Transverse colon (tissue), 4 donors: ENCODE measurements around the gene MAST2. TPM values are rescaled to one million over a fixed set of nuclear protein-coding genes. Genes with fewer than 3 reads are reported as not detected.
"Not testable (repeated sequence)": the region's sequence is repeated elsewhere in the genome, so short reads cannot be mapped to it uniquely, and the experiment has no call there.

ENCODE experiments used
- DNase-seq: peaks from one replicate; pipeline ENCODE4 v3.0.0-alpha.2; 2019
- H3K27ac ChIP-seq, 4 donors: fragments of 200-600 bp; sonication (generic); 2 replicates each; pipeline ENCODE4 v1.5.1; 2016 to 2018; ENCODE audit warnings: inconsistent platforms in 4 of 4
- H3K27me3 ChIP-seq: fragments of 200-600 bp; sonication (generic); 2 replicates; pipeline ENCODE4 v1.5.1; 2017; ENCODE audit warnings: inconsistent platforms
- H3K36me3 ChIP-seq, 4 donors: fragments of 200-600 bp; sonication (generic); 2 replicates each; pipeline ENCODE4 v1.5.1; 2017 to 2019; ENCODE audit warnings: inconsistent platforms in 4 of 4
- H3K4me1 ChIP-seq, 4 donors: fragments of 200-600 bp; sonication (generic); 2 replicates each; pipeline ENCODE4 v1.5.1; 2017 to 2020; ENCODE audit warnings: inconsistent platforms in 4 of 4
- H3K4me3 ChIP-seq, 4 donors: fragments of 200-600 bp; sonication (generic); 1 replicate in 1 of 4; 2 replicates in 3 of 4; pipeline versions ENCODE4 v1.5.1 to v1.6.1; 2017 to 2019; ENCODE audit warnings: inconsistent platforms in 4 of 4
- H3K9me3 ChIP-seq, 2 donors: fragments of 200-600 bp; sonication (generic); 2 replicates each; pipeline ENCODE4 v1.5.1; 2017 to 2019; ENCODE audit warnings: inconsistent platforms in 2 of 2
- CTCF ChIP-seq, 5 experiments: fragments of 200-600 bp in 3 of 5; fragments of 450-650 bp in 2 of 5; sonication (generic) in 3 of 5; IDR thresholded peaks; 1 replicate in 2 of 5; 2 replicates in 3 of 5; pipeline ENCODE4 v1.5.1; 2016 to 2017; ENCODE audit warnings: antibody characterized with exemption in 5 of 5, inconsistent platforms in 3 of 5, mild to moderate bottlenecking in 2 of 5, moderate library complexity in 1 of 5
- EP300 ChIP-seq: sonication (generic); formaldehyde crosslinking; IDR thresholded peaks from one replicate; pipeline ENCODE4 v1.6.1; 2017; ENCODE audit warnings: antibody characterized with exemption, low read depth
- POLR2A ChIP-seq: fragments of 450-650 bp; IDR thresholded peaks from one replicate; pipeline ENCODE4 v1.6.1; 2016; ENCODE audit warnings: antibody characterized with exemption, mild to moderate bottlenecking, moderate library complexity
- POLR2AphosphoS5 ChIP-seq, 3 donors: sonication (generic); formaldehyde crosslinking; IDR thresholded peaks; one replicate each; pipeline ENCODE4 v1.6.1; 2016; ENCODE audit warnings: antibody characterized with exemption in 3 of 3
- WGBS, 2 donors: methylation state at CpG; one replicate each; pipeline ENCODE4 v1.1.5; 2018; ENCODE audit warnings: low coverage in 1 of 2; 5-methylcytosine and 5-hydroxymethylcytosine counted together
- in situ Hi-C, 4 donors: fragments of 200-750 bp; cut with MboI; loops; one replicate each; pipeline versions ENCODE4 v1.15.0 to v1.15.1; 2017; ENCODE audit warnings: low sequenced_read_pairs in 3 of 4, low pct_ligation_motif_present in 1 of 4, low pct_unique_long_range_greater_than_20kb in 1 of 4
- intact Hi-C: fragments of 100-400 bp; cut with DNase I; formaldehyde crosslinking; loops from one replicate; pipeline ENCODE4 v1.15.1; 2023; ENCODE audit warnings: low total_unique reads
- total RNA-seq, 4 donors: library from RNA; depleted of rRNA; stranded (reverse); fragments of >200 nt; gene quantifications; one replicate each; pipeline ENCODE4 v1.1.0, GENCODE V29; 2016

MAST2 gene
- total RNA-seq, 4 donors from 2014 or later: 160 to 313 (median 161) TPM

GRCh38 chr1:45867697-45868348 lies 64.4 kb downstream of the MAST2 start:
- no peak for DNase-seq
- peaks cover 9 to 24% (median 10%) of the 10 kb centered on the region in 4 donors for H3K4me1 ChIP-seq
- TF ChIP-seq CTCF (IDR thresholded peaks at IDR 0.05) (no peak), EP300 (no peak), POLR2A (no peak), POLR2AphosphoS5 (IDR thresholded peaks at IDR 0.05) (no peak)
- H3K36me3 ChIP-seq: no peaks in the 10 kb centered on the region
- intact Hi-C loops: no loop called here
- H3K4me3 ChIP-seq: no peak overlapping the region
- in situ Hi-C loops: no loop called here
- 90 to 95% methylated on average over 2 of the region's 2 CpGs for WGBS, 2 donors
- H3K27ac ChIP-seq: no peak overlapping the region
- H3K9me3 ChIP-seq: no peaks in the 10 kb centered on the region
- H3K27me3 ChIP-seq: no peaks in the 10 kb centered on the region

GRCh38 chr1:45868861-45869260 lies 65.4 kb downstream of the MAST2 start:
- H3K9me3 ChIP-seq: no peaks in the 10 kb centered on the region
- no peak for DNase-seq
- no peaks in the 10 kb centered on the region for H3K27me3 ChIP-seq
- no peak overlapping the region for H3K27ac ChIP-seq
- TF ChIP-seq CTCF (IDR thresholded peaks at IDR 0.05) (no peak), EP300 (no peak)
- no peaks in the 10 kb centered on the region for H3K36me3 ChIP-seq
- no peak overlapping the region for H3K4me3 ChIP-seq
- intact Hi-C loops: no loop called here
- in situ Hi-C loops: no loop called here
- H3K4me1 ChIP-seq: peaks cover 0 to 13% (median 1%) of the 10 kb centered on the region in 4 donors

GRCh38 chr1:45870500-45870899 lies 67.1 kb downstream of the MAST2 start:
- Histone ChIP-seq H3K4me3 (no peak overlapping the region), H3K9me3 (no peaks in the 10 kb centered on the region), H3K27me3 (no peaks in the 10 kb centered on the region), H3K27ac (no peak overlapping the region), H3K4me1 (peaks cover 0 to 5% (median 0%) of the 10 kb centered on the region in 4 donors), H3K36me3 (no peaks in the 10 kb centered on the region)
- no peak for DNase-seq
- WGBS, 2 donors: 95 to 96% methylated on average over 5 to 6 of the region's 6 CpGs
- in situ Hi-C loops (no loop called here), intact Hi-C loops (no loop called here)
- TF ChIP-seq EP300 (no peak), POLR2A (no peak), CTCF (IDR thresholded peaks at IDR 0.05) (no peak), POLR2AphosphoS5 (IDR thresholded peaks at IDR 0.05) (no peak)

- in situ Hi-C loops, H3K36me3 ChIP-seq, H3K27me3 ChIP-seq, DNase-seq, H3K9me3 ChIP-seq, H3K4me1 ChIP-seq, H3K27ac ChIP-seq, H3K4me3 ChIP-seq, intact Hi-C loops: not testable (repeated sequence)
- 85 to 88% methylated on average over 12 to 14 of the region's 14 CpGs for WGBS, 2 donors
Observed at GRCh38 chr1:45872173-45872801, 68.9 kb downstream of the MAST2 start.
